Neuron (in vitro differentiated cells): ENCODE results near the gene ELOVL6.
"Not testable (repeated sequence)": the region's sequence is repeated elsewhere in the genome, so short reads cannot be mapped to it uniquely, and the experiment has no call there.

Source experiments
- H2AFZ ChIP-seq: one replicate; pipeline ENCODE4 v1.6.1; 2013; ENCODE audit warnings: low read depth, mild to moderate bottlenecking, inconsistent platforms, low read length, moderate library complexity
- H3K27me3 ChIP-seq: one replicate; pipeline ENCODE4 v1.6.1; 2013; ENCODE audit warnings: low read length; ENCODE audit not compliant: insufficient read depth
- H3K36me3 ChIP-seq: one replicate; pipeline ENCODE4 v1.6.1; 2013; ENCODE audit warnings: low read length; ENCODE audit not compliant: insufficient read depth
- H3K4me1 ChIP-seq: one replicate; pipeline ENCODE4 v1.6.1; 2013; ENCODE audit warnings: low read length; ENCODE audit not compliant: insufficient read depth
- H3K4me3 ChIP-seq: 2 replicates; pipeline ENCODE4 v1.5.1; 2013; ENCODE audit warnings: mild to moderate bottlenecking, low read length, moderate library complexity
- H3K9me3 ChIP-seq: one replicate; pipeline ENCODE4 v1.6.1; 2013; ENCODE audit warnings: low read length

ELOVL6 gene

GRCh38 chr4:110198435-110199416, at the start of gene ELOVL6:
TSS of gene ELOVL6 (minus strand) at chr4:110198615. CDS start at chr4:110198335, 280 bp downstream.
- peak within 1 kb of the TSS; percentile 55 for H2AFZ ChIP-seq
- no peaks in the 10 kb centered on the region for H3K36me3 ChIP-seq
- peak within 1 kb of the TSS; percentile 81 for H3K4me3 ChIP-seq
- H3K4me1 ChIP-seq: peaks cover 33% of the 10 kb centered on the region
- H3K9me3 ChIP-seq: no peaks in the 10 kb centered on the region
- H3K27me3 ChIP-seq: no peaks in the 10 kb centered on the region

GRCh38 chr4:110248100-110248499, 49.7 kb upstream of the ELOVL6 start:
- H2AFZ ChIP-seq: no peak overlapping the region
- H3K4me3 ChIP-seq: no peak overlapping the region
- peaks cover 3% of the 10 kb centered on the region for H3K4me1 ChIP-seq
- no peaks in the 10 kb centered on the region for H3K36me3 ChIP-seq
- no peaks in the 10 kb centered on the region for H3K9me3 ChIP-seq
- no peaks in the 10 kb centered on the region for H3K27me3 ChIP-seq

GRCh38 chr4:110247591-110247990, 49.2 kb upstream of the ELOVL6 start:
- H3K4me1 ChIP-seq: peaks cover 3% of the 10 kb centered on the region
- no peak overlapping the region for H3K4me3 ChIP-seq
- H3K9me3 ChIP-seq: no peaks in the 10 kb centered on the region
- H3K36me3 ChIP-seq: no peaks in the 10 kb centered on the region
- H2AFZ ChIP-seq: no peak overlapping the region
- H3K27me3 ChIP-seq: no peaks in the 10 kb centered on the region

GRCh38 chr4:110245577-110245976, 47.2 kb upstream of the ELOVL6 start:
- Histone ChIP-seq H3K9me3 (no peaks in the 10 kb centered on the region), H2AFZ (no peak overlapping the region), H3K27me3 (no peaks in the 10 kb centered on the region), H3K4me3 (no peak overlapping the region), H3K36me3 (no peaks in the 10 kb centered on the region), H3K4me1 (peaks cover 3% of the 10 kb centered on the region)

- Histone ChIP-seq H3K27me3 (no peaks in the 10 kb centered on the region), H3K4me1 (no peaks in the 10 kb centered on the region), H3K4me3 (no peak overlapping the region), H3K36me3 (no peaks in the 10 kb centered on the region), H3K9me3 (no peaks in the 10 kb centered on the region), H2AFZ (no peak overlapping the region)
Measured at GRCh38 chr4:110236324-110236723, 37.9 kb upstream of the ELOVL6 start.

- not testable (repeated sequence) for H3K9me3 ChIP-seq, H3K4me3 ChIP-seq, H3K27me3 ChIP-seq, H2AFZ ChIP-seq, H3K4me1 ChIP-seq, H3K36me3 ChIP-seq
Measured at GRCh38 chr4:110233581-110233980, 35.2 kb upstream of the ELOVL6 start.

GRCh38 chr4:110231869-110232268, 33.5 kb upstream of the ELOVL6 start:
- H3K4me1 ChIP-seq: no peaks in the 10 kb centered on the region
- H3K9me3 ChIP-seq: no peaks in the 10 kb centered on the region
- no peaks in the 10 kb centered on the region for H3K27me3 ChIP-seq
- H2AFZ ChIP-seq: no peak overlapping the region
- H3K36me3 ChIP-seq: no peaks in the 10 kb centered on the region
- H3K4me3 ChIP-seq: no peak overlapping the region

- no peaks in the 10 kb centered on the region for H3K9me3 ChIP-seq
- no peaks in the 10 kb centered on the region for H3K4me1 ChIP-seq
- no peak overlapping the region for H3K4me3 ChIP-seq
- no peak overlapping the region for H2AFZ ChIP-seq
- no peaks in the 10 kb centered on the region for H3K27me3 ChIP-seq
- no peaks in the 10 kb centered on the region for H3K36me3 ChIP-seq
Measured at GRCh38 chr4:110229266-110229665, 30.9 kb upstream of the ELOVL6 start.

GRCh38 chr4:110224812-110225211, 26.4 kb upstream of the ELOVL6 start:
- no peaks in the 10 kb centered on the region for H3K36me3 ChIP-seq
- no peaks in the 10 kb centered on the region for H3K4me1 ChIP-seq
- H3K9me3 ChIP-seq: no peaks in the 10 kb centered on the region
- no peak overlapping the region for H3K4me3 ChIP-seq
- no peaks in the 10 kb centered on the region for H3K27me3 ChIP-seq
- H2AFZ ChIP-seq: no peak overlapping the region

- H3K27me3 ChIP-seq: no peaks in the 10 kb centered on the region
- H3K4me3 ChIP-seq: no peak overlapping the region
- H3K36me3 ChIP-seq: no peaks in the 10 kb centered on the region
- H2AFZ ChIP-seq: no peak overlapping the region
- no peaks in the 10 kb centered on the region for H3K9me3 ChIP-seq
- H3K4me1 ChIP-seq: no peaks in the 10 kb centered on the region
Measured at GRCh38 chr4:110224142-110224541, 25.7 kb upstream of the ELOVL6 start.

- not testable (repeated sequence) for H2AFZ ChIP-seq, H3K27me3 ChIP-seq, H3K4me3 ChIP-seq, H3K4me1 ChIP-seq, H3K9me3 ChIP-seq, H3K36me3 ChIP-seq
Measured at GRCh38 chr4:110218935-110219334, 20.5 kb upstream of the ELOVL6 start.

- not testable (repeated sequence) for H3K27me3 ChIP-seq, H2AFZ ChIP-seq, H3K4me1 ChIP-seq, H3K36me3 ChIP-seq, H3K9me3 ChIP-seq, H3K4me3 ChIP-seq
Measured at GRCh38 chr4:110217181-110217580, 18.8 kb upstream of the ELOVL6 start.

GRCh38 chr4:110216129-110216528, 17.7 kb upstream of the ELOVL6 start:
- Histone ChIP-seq H3K4me1 (no peaks in the 10 kb centered on the region), H3K36me3 (no peaks in the 10 kb centered on the region), H3K9me3 (no peaks in the 10 kb centered on the region), H2AFZ (no peak overlapping the region), H3K27me3 (no peaks in the 10 kb centered on the region), H3K4me3 (no peak overlapping the region)

- no peak overlapping the region for H2AFZ ChIP-seq
- H3K4me1 ChIP-seq: no peaks in the 10 kb centered on the region
- no peaks in the 10 kb centered on the region for H3K36me3 ChIP-seq
- no peaks in the 10 kb centered on the region for H3K27me3 ChIP-seq
- H3K4me3 ChIP-seq: no peak overlapping the region
- H3K9me3 ChIP-seq: no peaks in the 10 kb centered on the region
Measured at GRCh38 chr4:110211770-110212061, 13.3 kb upstream of the ELOVL6 start.
